Measurements from ENCODE around the gene TFEB. TPM values are rescaled to one million over a fixed set of nuclear protein-coding genes. Genes with fewer than 3 reads are reported as not detected.

TFEB gene
- total RNA-seq = 10 to 100 TPM in 1 of 2 donors, 1 to 10 TPM in 1; 4.9 to 10.1 TPM

GRCh38 chr6:41735427-41736185 is at the start of gene TFEB:
Gene TFEB (minus strand): TSS chr6:41735608. CDS start chr6:41691213, 44,395 bp downstream.
- peak; percentile 90 for ATAC-seq
- H3K27ac ChIP-seq = peak within 1 kb of the TSS; percentile 79 to 93 (median 86)
- no peaks in the 10 kb centered on the region for H3K36me3 ChIP-seq (replicated peaks in 1 of 2; ENCODE audit: insufficient read depth in 1 of 2, low read depth in 2 of 2)
- 6 to 34% methylated on average over 8 to 47 of the region's 50 CpGs for WGBS, 2 donors
- peak within 1 kb of the TSS; percentile 86 to 91 for H3K4me3 ChIP-seq
- intact Hi-C loops (cut with DNase I) = no loop called here
- peaks cover 19% of the 10 kb centered on the region for H3K4me1 ChIP-seq
- H3K9me3 ChIP-seq = no peaks in the 10 kb centered on the region
- TF ChIP-seq CTCF (IDR thresholded peaks at IDR 0.05) (peak; percentile 81 to 99 (median 96)), POLR2A (IDR thresholded peaks at IDR 0.05) (peak in 1 of 3 donors; percentile 17)
- no peaks in the 10 kb centered on the region for H3K27me3 ChIP-seq
- peak; percentile 95 to 96 (median 96) for DNase-seq

GRCh38 chr6:41784581-41785171 is 49.3 kb upstream of the TFEB start:
- no peaks in the 10 kb centered on the region for H3K27me3 ChIP-seq
- intact Hi-C loops (cut with DNase I) = no loop called here
- ATAC-seq = no peak
- 49 to 60% methylated on average over 5 of the region's 5 CpGs for whole genome bisulfite sequencing, 2 donors
- no peak overlapping the region for H3K4me3 ChIP-seq
- H3K4me1 ChIP-seq = peaks cover 63% of the 10 kb centered on the region
- H3K27ac ChIP-seq = peak overlapping the region in 3 of 4 donors; percentile 23 to 93 (median 91)
- H3K36me3 ChIP-seq (replicated peaks in 1 of 2; ENCODE audit: insufficient read depth in 1 of 2, low read depth in 2 of 2) = no peaks in the 10 kb centered on the region
- TF ChIP-seq CTCF (IDR thresholded peaks at IDR 0.05) (no peak), POLR2A (IDR thresholded peaks at IDR 0.05) (no peak)
- peak in 2 of 4 donors; percentile 26 to 46 for DNase-seq
- no peaks in the 10 kb centered on the region for H3K9me3 ChIP-seq

- ATAC-seq (no peak), DNase-seq (no peak)
- Histone ChIP-seq H3K4me3 (no peak overlapping the region), H3K9me3 (no peaks in the 10 kb centered on the region), H3K36me3 (replicated peaks in 1 of 2; ENCODE audit: insufficient read depth in 1 of 2, low read depth in 2 of 2) (no peaks in the 10 kb centered on the region), H3K4me1 (peaks cover 60% of the 10 kb centered on the region), H3K27me3 (no peaks in the 10 kb centered on the region), H3K27ac (peak overlapping the region in 2 of 4 donors; percentile 3 to 91)
- TF ChIP-seq POLR2A (IDR thresholded peaks at IDR 0.05) (no peak), CTCF (IDR thresholded peaks at IDR 0.05) (no peak)
- intact Hi-C loops (cut with DNase I) = no loop called here
- WGBS, 2 donors = 67 to 74% methylated on average over 6 of the region's 6 CpGs
These were observed 47.8 kb upstream of the TFEB start for GRCh38 chr6:41783106-41783780.

GRCh38 chr6:41781366-41781730 is 45.9 kb upstream of the TFEB start:
- H3K4me3 ChIP-seq = no peak overlapping the region
- WGBS, 2 donors = 12% methylated on average over 3 of the region's 3 CpGs
- intact Hi-C loops (cut with DNase I) = no loop called here
- DNase-seq (peak in 2 of 4 donors; percentile 68 to 74), ATAC-seq (no peak)
- TF ChIP-seq POLR2A (IDR thresholded peaks at IDR 0.05) = no peak
- no peak for TF ChIP-seq CTCF (IDR thresholded peaks at IDR 0.05)
- no peaks in the 10 kb centered on the region for H3K36me3 ChIP-seq (replicated peaks in 1 of 2; ENCODE audit: insufficient read depth in 1 of 2, low read depth in 2 of 2)
- H3K27ac ChIP-seq = peak overlapping the region; percentile 62 to 88 (median 81)
- no peaks in the 10 kb centered on the region for H3K9me3 ChIP-seq
- peaks cover 60% of the 10 kb centered on the region for H3K4me1 ChIP-seq
- no peaks in the 10 kb centered on the region for H3K27me3 ChIP-seq
